H9 (cell line): ENCODE measurements around the gene TMEM178B. TPM values are rescaled to one million over a fixed set of nuclear protein-coding genes. Genes with fewer than 3 reads are reported as not detected.

Experiments used
- DNase-seq: peaks from one replicate; pipeline ENCODE4 v3.0.0-alpha.2; 2017
- H2AFZ ChIP-seq: one replicate; pipeline ENCODE4 v1.6.1; 2013; ENCODE audit warnings: mild to moderate bottlenecking, low read length, control low read depth, moderate library complexity
- H2AK5ac ChIP-seq: 2 replicates; pipeline ENCODE4 v1.6.1; 2013; ENCODE audit warnings: low read length, control low read depth, mixed read lengths; ENCODE audit not compliant: insufficient read length
- H2BK120ac ChIP-seq: one replicate; pipeline ENCODE4 v1.6.1; 2013; ENCODE audit warnings: low read depth, mild to moderate bottlenecking, low read length, control low read depth, inconsistent platforms; ENCODE audit not compliant: poor library complexity, severe bottlenecking
- H2BK12ac ChIP-seq: 2 replicates; pipeline ENCODE4 v1.6.1; 2013; ENCODE audit warnings: low read length, control low read depth, mixed read lengths, low read depth; ENCODE audit not compliant: insufficient read length
- H2BK15ac ChIP-seq: 2 replicates; pipeline ENCODE4 v1.6.1; 2013; ENCODE audit warnings: low read depth, low read length, control low read depth
- H2BK20ac ChIP-seq: one replicate; pipeline ENCODE4 v1.6.1; 2013; ENCODE audit warnings: low read depth, mild to moderate bottlenecking, low read length, control low read depth, inconsistent platforms; ENCODE audit not compliant: poor library complexity, severe bottlenecking
- H2BK5ac ChIP-seq: 2 replicates; pipeline ENCODE4 v1.6.1; 2013; ENCODE audit warnings: low read length, control low read depth, mixed read lengths; ENCODE audit not compliant: insufficient read length
- H3K14ac ChIP-seq: 2 replicates; pipeline ENCODE4 v1.6.1; 2013; ENCODE audit warnings: low read length, control low read depth; ENCODE audit not compliant: insufficient read depth
- H3K18ac ChIP-seq: 2 replicates; pipeline ENCODE4 v1.6.1; 2013; ENCODE audit warnings: low read depth, mild to moderate bottlenecking, mixed read lengths, low read length, control low read depth; ENCODE audit not compliant: insufficient read length
- H3K23ac ChIP-seq: 2 replicates; pipeline ENCODE4 v1.6.1; 2013; ENCODE audit warnings: low read length, control low read depth, mixed read lengths, low read depth; ENCODE audit not compliant: insufficient read length
- H3K23me2 ChIP-seq: 2 replicates; pipeline ENCODE4 v1.6.1; 2013; ENCODE audit warnings: low read depth, mild to moderate bottlenecking, mixed read lengths, low read length, control low read depth; ENCODE audit not compliant: insufficient read length, poor library complexity, severe bottlenecking
- H3K27ac ChIP-seq: 2 replicates; pipeline ENCODE4 v1.5.1; 2013; ENCODE audit warnings: low read length, control low read depth, mixed read lengths, low read depth; ENCODE audit not compliant: insufficient read length
- H3K27me3 ChIP-seq: 2 replicates; pipeline ENCODE4 v1.6.1; 2013; ENCODE audit warnings: low read length, control low read depth, inconsistent platforms; ENCODE audit not compliant: insufficient read depth
- H3K4ac ChIP-seq: 2 replicates; pipeline ENCODE4 v1.6.1; 2013; ENCODE audit warnings: low read depth, mild to moderate bottlenecking, control low read depth, inconsistent platforms, low read length, moderate library complexity
- H3K4me1 ChIP-seq: 2 replicates; pipeline ENCODE4 v1.6.1; 2013; ENCODE audit warnings: low read length, control low read depth, inconsistent platforms; ENCODE audit not compliant: insufficient read depth
- H3K4me2 ChIP-seq: 2 replicates; pipeline ENCODE4 v1.6.1; 2013; ENCODE audit warnings: low read length, control low read depth, mixed read lengths; ENCODE audit not compliant: insufficient read length, insufficient read depth
- H3K56ac ChIP-seq: 2 replicates; pipeline ENCODE4 v1.6.1; 2013; ENCODE audit warnings: low read depth, mild to moderate bottlenecking, mixed read lengths, low read length, control low read depth; ENCODE audit not compliant: insufficient read length
- H3K79me1 ChIP-seq: 2 replicates; pipeline ENCODE4 v1.6.1; 2013; ENCODE audit warnings: low read depth, mild to moderate bottlenecking, moderate library complexity, low read length, control low read depth, inconsistent platforms; ENCODE audit not compliant: insufficient read depth, poor library complexity, severe bottlenecking
- H3K79me2 ChIP-seq: 2 replicates; pipeline ENCODE4 v1.6.1; 2013; ENCODE audit warnings: low read length, control low read depth, inconsistent platforms; ENCODE audit not compliant: insufficient read depth
- H3K9ac ChIP-seq: 2 replicates; pipeline ENCODE4 v1.6.1; 2013; ENCODE audit warnings: low read length, control low read depth, mixed read lengths; ENCODE audit not compliant: insufficient read length; ENCODE audit errors: extremely low read depth
- H3K9me3 ChIP-seq: one replicate; pipeline ENCODE4 v1.6.1; 2013; ENCODE audit warnings: low read depth, low read length, inconsistent platforms; ENCODE audit not compliant: control insufficient read depth
- H3T11ph ChIP-seq: one replicate; pipeline ENCODE4 v1.6.1; 2013; ENCODE audit warnings: mild to moderate bottlenecking, low read length, control low read depth, inconsistent platforms
- H4K20me1 ChIP-seq: one replicate; pipeline ENCODE4 v1.6.1; 2013; ENCODE audit not compliant: control insufficient read depth, insufficient read length, insufficient read depth
- H4K5ac ChIP-seq: 2 replicates; pipeline ENCODE4 v1.6.1; 2013; ENCODE audit warnings: low read depth, mild to moderate bottlenecking, mixed read lengths, low read length, control low read depth; ENCODE audit not compliant: insufficient read length
- H4K8ac ChIP-seq: replicated peaks from 2 replicates; pipeline ENCODE4 v1.6.1; 2013; ENCODE audit warnings: low read length, control low read depth, mixed read lengths, low read depth; ENCODE audit not compliant: insufficient read length
- H4K91ac ChIP-seq: 2 replicates; pipeline ENCODE4 v1.6.1; 2013; ENCODE audit warnings: low read depth, mild to moderate bottlenecking, moderate library complexity, mixed read lengths, low read length, control low read depth; ENCODE audit not compliant: insufficient read length
- H3K27ac Mint-ChIP-seq, 3 experiments: 2 replicates in 2 of 3; 3 replicates in 1 of 3; pipeline ENCODE4 v1.8.0; 2020 to 2021; ENCODE audit warnings: mixed read lengths in 3 of 3, mild to moderate bottlenecking in 1 of 3, moderate library complexity in 1 of 3
- H3K27me3 Mint-ChIP-seq: 2 replicates; pipeline ENCODE4 v1.8.0; 2021; ENCODE audit warnings: low read depth, mild to moderate bottlenecking, moderate library complexity, mixed read lengths
- H3K36me3 Mint-ChIP-seq, 3 experiments: 2 replicates in 2 of 3; 3 replicates in 1 of 3; pipeline ENCODE4 v1.8.0; 2020 to 2021; ENCODE audit warnings: low read depth in 3 of 3, mixed read lengths in 3 of 3; ENCODE audit not compliant: insufficient read depth in 1 of 3
- H3K4me1 Mint-ChIP-seq, 2 experiments: 2 replicates each; pipeline ENCODE4 v1.8.0; 2020; ENCODE audit warnings: mixed read lengths in 2 of 2
- H3K4me3 Mint-ChIP-seq, 2 experiments: 2 replicates in 1 of 2; 3 replicates in 1 of 2; pipeline ENCODE4 v1.8.0; 2020 to 2021; ENCODE audit warnings: mild to moderate bottlenecking in 2 of 2, mixed read lengths in 2 of 2, moderate library complexity in 1 of 2
- H3K9me3 Mint-ChIP-seq, 2 experiments: 2 replicates in 1 of 2; 3 replicates in 1 of 2; pipeline ENCODE4 v1.8.0; 2020; ENCODE audit warnings: mild to moderate bottlenecking in 2 of 2, mixed read lengths in 2 of 2, moderate library complexity in 1 of 2
- WGBS: extraction: QIAGEN DNeasy Blood & Tissue Kit; methylation state at CpG from one replicate; pipeline ENCODE4 v1.1.7; 2013; ENCODE audit warnings: missing lambda C conversion rate, low lambda C conversion rate, mixed read lengths; ENCODE audit not compliant: insufficient read length; ENCODE audit errors: extremely low coverage; 5-methylcytosine and 5-hydroxymethylcytosine counted together
- total RNA-seq: library from RNA; stranded (reverse); gene quantifications from 2 replicates; pipeline ENCODE4 v1.2.1, GENCODE V29; 2021
- TF ChIP-seq, protein P1 (sequence below): fragments of 200-600 bp; sonication (generic); conservative IDR thresholded peaks from 3 replicates; pipeline ENCODE4 v1.8.0; 2021; ENCODE audit warnings: antibody characterized with exemption, mild to moderate bottlenecking

TMEM178B gene
- total RNA-seq, 1 experiment from 2014 or later, result 11.3 TPM

DNA sequence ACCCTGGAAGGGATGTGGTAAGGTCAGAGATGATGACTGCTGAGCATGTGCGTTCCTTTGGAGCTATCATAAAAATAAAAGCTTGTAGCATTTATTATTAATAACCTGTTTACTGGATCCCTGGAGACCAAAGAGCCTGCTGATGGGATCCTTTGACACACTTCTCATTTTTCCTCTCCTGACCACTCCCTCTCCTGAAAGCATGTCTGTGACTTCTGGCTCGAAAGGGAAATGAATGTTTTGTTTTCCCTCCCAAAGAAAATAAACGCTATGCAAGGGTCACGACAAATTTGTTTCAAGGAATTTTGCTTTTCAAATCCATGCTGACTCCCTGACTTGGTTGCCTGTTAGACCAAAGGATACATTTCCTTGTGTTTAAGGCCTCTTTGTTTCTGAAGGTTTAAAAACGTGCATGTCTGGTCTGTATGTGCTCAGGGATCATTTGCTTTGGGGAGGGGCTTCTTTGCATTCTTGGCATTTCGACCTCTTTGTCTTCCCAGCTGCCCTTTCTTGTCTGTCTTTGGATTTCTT is 292.3 kb downstream of the TMEM178B start:
- H4K8ac ChIP-seq, result no peak overlapping the region
- peak overlapping the region; percentile 57 for H3K27ac ChIP-seq

More for the DNA sequence above, 292.3 kb downstream of the TMEM178B start:
- Histone ChIP-seq H2BK120ac (no peak overlapping the region), H3K18ac (peak overlapping the region; percentile 77), H3K79me2 (no peaks in the 10 kb centered on the region), H2BK12ac (no peak overlapping the region), H3K23me2 (no peaks in the 10 kb centered on the region), H2AK5ac (no peak overlapping the region), H3K79me1 (no peaks in the 10 kb centered on the region), H2BK15ac (no peak overlapping the region), H3K9me3 (no peaks in the 10 kb centered on the region), H3K4me1 (peaks cover 9% of the 10 kb centered on the region; the same call in 1 of the 2 replicates), H3K23ac (no peak overlapping the region), H4K20me1 (no peaks in the 10 kb centered on the region), H3K9ac (no peak overlapping the region), H3K56ac (no peak overlapping the region), H2BK5ac (no peak overlapping the region), H3K14ac (peak overlapping the region; percentile 44; the same call in 1 of the 2 replicates), H3T11ph (no peak overlapping the region), H2AFZ (no peak overlapping the region), H3K4ac (no peak overlapping the region), H3K4me2 (peak overlapping the region; percentile 27), H4K91ac (no peak overlapping the region), H4K5ac (peak overlapping the region; percentile 77), H2BK20ac (peak overlapping the region; percentile 46), H3K27me3 (no peaks in the 10 kb centered on the region)
- TF ChIP-seq, protein P1, sequence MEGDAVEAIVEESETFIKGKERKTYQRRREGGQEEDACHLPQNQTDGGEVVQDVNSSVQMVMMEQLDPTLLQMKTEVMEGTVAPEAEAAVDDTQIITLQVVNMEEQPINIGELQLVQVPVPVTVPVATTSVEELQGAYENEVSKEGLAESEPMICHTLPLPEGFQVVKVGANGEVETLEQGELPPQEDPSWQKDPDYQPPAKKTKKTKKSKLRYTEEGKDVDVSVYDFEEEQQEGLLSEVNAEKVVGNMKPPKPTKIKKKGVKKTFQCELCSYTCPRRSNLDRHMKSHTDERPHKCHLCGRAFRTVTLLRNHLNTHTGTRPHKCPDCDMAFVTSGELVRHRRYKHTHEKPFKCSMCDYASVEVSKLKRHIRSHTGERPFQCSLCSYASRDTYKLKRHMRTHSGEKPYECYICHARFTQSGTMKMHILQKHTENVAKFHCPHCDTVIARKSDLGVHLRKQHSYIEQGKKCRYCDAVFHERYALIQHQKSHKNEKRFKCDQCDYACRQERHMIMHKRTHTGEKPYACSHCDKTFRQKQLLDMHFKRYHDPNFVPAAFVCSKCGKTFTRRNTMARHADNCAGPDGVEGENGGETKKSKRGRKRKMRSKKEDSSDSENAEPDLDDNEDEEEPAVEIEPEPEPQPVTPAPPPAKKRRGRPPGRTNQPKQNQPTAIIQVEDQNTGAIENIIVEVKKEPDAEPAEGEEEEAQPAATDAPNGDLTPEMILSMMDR, result no peak
- Mint-ChIP-seq H3K27me3 (no peaks in the 10 kb centered on the region), H3K9me3 (no peaks in the 10 kb centered on the region), H3K27ac (peak overlapping the region; percentile 59 to 97 (median 96)), H3K36me3 (no peaks in the 10 kb centered on the region), H3K4me3 (peak overlapping the region in 1 of 2 experiments; percentile 4; a peak in 1 of 5 replicates), H3K4me1 (peaks cover 47 to 48% of the 10 kb centered on the region in 2 experiments)
- peak; percentile 50 for DNase-seq
- WGBS, result no CpG with 5 or more reads among the region's 6 CpGs
